GF-D8 (cell line): ENCODE measurements around the gene POLA1.
"Not testable (repeated sequence)": the region's sequence is repeated elsewhere in the genome, so short reads cannot be mapped to it uniquely, and the experiment has no call there.

ENCODE experiments used
- DNase-seq: peaks from one replicate; lab custom pipeline; 2025; lab: John Stamatoyannopoulos, UW

The POLA1 gene

DNA sequence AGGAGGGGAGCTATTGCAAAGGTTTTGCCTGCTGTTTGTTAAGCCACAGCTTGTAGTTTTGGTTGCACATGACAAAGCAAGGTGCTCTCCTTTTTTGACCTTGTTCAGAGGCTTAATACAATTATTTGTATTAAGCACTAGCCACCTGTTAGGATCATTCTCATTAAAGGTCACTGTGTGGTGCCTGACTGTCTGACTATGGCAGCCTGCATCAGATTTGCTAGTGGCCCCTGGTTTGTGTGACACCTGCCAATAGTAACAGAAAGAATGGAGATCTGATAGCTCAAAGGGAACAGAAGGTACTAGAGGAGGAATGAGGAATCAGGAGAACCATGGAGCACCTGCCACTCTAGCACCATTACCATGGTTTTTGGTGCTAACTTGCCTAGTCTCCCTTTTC lies 102.5 kb downstream of the POLA1 start:
- no peak for DNase-seq

DNA sequence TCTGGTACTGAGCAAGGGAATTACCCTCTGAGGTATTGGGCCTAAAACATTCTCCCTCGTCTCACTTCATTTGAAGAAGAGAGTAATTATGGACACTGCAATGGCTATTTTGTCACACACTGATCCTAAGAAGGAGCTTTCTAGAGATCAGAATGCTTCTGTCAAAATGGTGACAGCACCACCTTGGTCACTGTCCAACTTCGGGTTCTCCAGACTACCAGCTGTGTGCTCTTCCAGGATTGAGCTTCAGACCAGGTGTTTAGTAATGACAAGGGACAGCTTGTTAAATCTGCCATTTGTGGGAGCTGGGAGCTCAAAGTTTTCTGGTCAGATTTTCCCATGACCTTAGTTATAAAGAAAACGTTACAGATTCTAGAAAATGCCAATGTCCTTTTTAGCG lies 105.4 kb downstream of the POLA1 start:
- no peak for DNase-seq

DNA sequence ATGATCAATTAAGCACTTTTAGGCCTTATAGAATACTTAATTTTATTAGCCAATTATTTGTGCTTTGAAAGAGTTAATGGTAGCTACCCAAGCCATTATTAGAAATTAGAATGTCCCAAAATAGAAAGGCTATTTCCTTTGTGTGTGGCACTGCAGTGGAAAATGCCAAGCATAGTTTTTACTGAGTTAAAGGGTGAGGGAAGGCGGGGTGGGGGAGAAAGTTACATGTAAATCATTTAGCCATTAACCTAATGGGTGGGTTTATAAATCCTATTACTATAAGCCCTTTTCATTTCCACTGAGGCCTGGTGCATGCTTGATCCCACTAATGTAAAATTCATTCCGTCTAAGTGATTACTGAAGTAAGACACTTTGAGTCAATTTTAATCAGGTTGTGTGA lies 105.8 kb downstream of the POLA1 start:
- no peak for DNase-seq

DNA sequence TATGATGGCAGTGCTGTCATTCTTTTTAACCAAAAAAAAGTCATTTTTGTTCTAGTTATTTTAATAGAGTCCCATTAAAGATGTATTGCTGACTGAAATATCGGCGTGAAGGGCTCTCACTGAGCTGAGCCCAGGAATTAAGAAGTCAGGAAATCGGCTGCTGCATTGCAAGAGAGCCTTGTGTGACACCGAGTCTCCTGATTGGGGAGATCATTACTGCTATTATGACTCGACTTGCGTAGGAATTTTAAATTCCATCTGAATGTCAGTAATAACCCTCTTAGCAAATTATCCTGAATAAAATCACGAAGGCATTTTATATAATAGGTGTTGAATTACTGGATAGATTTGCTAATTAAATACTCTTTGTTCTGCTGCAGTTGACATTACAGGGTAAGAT lies 111.5 kb downstream of the POLA1 start:
- no peak for DNase-seq

DNA sequence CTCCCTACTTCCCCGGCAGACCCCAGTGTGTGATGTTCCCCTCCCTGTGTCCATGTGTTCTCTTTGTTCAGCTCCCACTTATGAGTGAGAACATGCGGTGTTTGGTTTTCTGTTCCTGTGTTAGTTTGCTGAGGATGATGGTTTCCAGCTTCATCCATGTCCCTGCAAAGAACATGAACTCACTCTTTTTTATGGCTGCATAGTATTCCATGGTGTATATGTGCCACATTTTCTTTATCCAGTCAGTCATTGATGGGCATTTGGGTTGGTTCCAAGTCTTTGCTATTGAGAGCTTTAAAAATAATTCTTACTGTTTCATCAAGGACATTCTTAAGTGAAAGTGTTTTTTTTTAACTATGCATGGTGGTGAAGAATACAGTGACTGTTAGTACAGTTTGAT lies 126.1 kb downstream of the POLA1 start:
- not testable (repeated sequence) for DNase-seq

DNA sequence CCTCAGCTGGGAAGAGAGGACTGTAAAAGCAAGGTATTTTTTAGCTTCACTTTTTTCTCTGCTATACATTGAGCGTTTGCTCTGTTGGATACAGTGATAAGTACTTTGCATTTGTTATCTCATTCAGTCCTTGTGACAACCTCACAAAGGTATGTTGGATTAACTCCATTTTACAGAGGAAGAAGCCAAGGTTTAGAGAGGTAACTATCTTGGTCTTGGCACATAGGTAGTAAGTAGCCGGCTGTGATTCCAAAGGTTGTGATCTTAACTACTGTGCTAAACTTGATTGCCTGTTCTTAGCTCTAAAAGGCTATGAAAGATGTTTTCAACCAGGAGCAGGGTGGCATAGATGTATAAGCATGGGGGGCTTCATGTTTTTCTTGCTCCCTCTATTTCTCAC lies 134.4 kb downstream of the POLA1 start:
- no peak for DNase-seq

DNA sequence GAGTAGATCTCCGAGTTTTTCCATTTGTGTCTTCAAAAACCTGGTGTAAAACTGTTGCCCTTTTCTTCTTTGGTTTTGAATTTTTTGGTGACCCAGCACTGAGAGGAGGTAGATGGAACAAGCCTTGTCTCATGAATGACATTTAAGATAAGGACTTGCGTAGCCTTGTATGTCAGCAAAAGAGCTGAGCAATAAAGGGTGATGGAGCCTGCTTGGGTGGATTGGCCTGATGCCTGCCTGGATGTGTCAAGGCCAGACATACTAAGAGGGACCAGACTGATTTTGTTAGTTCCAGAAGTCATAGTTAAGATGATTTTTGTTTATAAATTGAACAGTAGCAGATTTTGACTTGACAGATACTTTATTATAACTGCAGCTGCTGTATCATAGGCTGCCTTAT lies 134.9 kb downstream of the POLA1 start:
- no peak for DNase-seq

DNA sequence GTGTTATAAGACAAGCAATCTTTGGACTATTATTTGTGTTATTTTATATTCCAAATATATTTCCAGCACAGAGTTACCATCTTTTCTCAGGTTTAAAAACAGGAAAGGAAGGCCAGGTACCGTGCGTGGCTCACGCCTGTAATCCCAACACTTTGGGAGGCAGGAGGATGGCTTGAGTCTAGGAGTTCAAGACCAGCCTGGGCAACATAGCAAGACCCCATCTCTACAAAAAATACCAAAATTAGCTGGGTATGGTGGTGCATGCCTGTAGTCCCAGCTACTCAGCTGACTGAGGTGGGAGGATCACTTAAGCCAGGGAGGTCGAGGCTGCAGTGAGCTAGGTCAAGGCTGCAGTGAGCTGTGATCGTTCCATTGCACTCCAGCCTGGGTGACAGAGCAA lies 140.0 kb downstream of the POLA1 start:
- no peak for DNase-seq

DNA sequence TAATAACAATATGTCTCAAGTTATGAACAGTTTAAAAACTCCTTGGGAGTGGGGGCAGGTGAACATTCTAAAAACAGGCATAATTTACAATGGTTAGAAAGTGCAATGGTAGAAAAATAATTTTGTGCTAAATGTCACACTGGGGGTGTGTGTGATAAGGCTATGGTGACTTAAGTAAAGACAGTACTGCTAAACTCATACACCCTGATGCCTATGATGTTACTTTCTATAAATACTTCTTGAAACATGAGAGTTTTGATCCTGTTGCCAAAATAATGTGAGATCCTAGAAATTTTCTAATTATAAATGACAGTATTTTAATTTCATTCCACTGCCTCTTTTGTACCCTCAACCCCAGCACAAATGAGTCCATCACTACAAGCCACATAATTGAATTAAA lies 144.2 kb downstream of the POLA1 start:
- no peak for DNase-seq

DNA sequence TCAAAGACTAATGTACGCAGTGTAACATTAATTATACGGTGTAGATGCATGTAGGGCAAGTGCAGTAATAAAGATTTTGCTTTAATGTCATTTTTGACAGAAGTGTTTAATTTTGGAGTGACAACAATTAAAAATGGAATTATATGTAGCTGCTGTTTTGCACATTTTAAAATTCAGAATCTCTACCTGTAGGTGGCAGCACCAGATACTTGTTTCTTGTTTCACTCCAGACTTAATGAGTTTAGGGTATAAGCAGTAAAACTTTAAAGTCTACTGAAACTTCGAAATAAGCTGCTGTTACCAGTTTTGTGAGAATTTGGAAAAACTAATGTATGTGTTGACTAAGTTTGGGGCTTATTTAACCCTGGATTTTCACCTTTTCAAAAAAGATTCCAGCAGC lies 144.9 kb downstream of the POLA1 start:
- no peak for DNase-seq

DNA sequence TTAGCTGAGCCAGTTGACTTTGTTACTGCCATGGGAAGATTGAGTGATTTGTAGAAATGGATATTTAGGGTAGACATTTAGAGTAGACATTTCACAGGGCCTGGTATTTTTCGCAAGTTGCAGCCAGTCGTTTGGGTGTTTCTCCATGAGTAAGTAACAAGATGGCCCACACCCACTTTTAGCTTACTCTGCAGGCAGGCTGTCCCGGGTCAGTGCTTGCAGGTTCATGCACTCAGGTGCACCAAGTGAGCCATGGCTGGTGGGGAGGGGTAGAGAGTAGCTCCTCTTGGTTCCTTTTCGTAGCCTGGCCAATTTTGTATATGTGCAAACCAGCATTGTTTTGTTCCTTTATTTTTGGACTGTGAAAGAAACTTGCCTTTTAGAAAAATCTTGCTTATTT lies 145.6 kb downstream of the POLA1 start:
- DNase-seq, result no peak

DNA sequence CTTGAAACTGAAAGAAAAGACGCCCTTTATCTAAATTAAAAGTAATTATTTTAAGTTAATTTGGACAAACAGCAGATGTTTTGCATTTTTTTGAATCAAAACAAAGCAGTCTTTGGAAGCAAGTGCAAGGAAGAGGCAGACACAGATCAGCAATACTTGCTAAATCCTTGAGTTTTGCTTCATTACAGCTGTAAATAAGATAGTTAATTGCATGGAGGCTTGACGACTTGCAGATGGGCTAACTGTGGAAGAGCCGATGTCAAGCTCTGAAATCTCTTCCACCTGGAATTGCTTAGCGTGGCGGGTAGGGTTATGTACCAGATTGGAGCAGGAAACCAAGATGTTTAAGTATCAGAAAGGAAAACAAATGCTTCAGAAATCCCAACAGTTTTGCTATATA lies 148.8 kb downstream of the POLA1 start:
- no peak for DNase-seq

DNA sequence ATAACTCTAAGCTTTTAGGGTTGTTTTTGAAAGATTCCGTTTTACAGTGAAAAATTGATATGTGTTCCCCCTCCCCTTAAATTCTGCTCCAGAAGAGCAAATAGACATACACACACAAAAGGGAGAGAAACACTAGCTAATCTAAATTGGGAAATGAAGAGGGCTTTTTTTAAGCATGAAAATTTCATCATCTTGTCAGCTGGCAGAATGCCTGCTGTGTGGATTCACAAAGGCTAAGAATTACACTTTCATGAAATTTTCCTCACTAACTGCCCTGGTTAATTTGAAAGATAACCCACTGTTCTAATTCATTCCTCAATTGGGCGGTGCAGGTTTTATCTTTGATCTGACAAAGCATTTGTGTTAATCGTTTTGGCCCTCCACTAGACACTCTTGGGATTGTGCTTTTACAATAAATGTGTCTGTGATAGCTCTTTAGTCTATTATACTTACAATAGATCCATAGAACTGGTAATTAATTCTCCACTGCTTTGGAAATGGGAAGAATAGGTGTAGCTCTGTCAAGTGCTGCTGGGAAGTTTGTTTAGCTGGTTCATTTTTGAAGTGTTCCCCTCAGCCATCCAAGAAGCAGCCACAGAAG lies 152.9 kb downstream of the POLA1 start:
- no peak for DNase-seq

DNA sequence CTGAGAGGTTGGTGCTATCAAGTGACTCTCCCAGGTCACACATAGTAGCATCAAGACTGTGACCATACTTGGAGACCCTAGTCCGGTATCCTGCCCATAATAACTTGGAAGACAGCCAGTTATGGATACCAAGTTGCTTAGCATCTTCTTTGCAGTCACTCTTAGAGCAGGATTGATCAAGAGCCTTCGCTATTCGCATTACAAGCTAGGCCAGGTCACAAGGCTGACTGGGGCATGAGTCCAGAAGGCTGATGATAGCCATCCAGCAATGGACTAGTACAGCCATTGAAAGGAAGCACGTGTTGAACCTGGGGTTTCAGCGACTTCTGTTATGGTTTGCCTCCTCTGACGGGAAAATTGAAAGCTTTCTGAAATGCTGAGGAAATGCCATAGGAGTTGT lies 157.6 kb downstream of the POLA1 start:
- no peak for DNase-seq

DNA sequence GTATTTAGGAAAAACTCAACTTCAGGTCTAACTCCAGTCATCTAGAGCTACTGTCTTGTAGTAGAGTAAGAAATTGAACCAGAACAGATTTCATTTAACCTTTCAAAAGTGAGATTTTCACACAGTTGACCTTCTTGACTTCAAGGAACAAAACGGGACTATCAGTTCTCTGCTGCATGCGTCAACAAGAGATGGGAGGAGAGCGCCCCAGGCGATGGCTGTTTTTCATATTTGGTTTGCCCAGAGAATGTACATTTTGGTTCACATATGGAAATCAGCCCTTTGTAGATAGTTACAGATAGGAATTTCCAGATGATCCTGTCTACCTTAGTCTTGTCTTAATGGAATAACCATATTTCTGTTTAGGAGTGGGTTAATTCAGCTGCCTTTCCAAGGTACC lies 158.1 kb downstream of the POLA1 start:
- no peak for DNase-seq

DNA sequence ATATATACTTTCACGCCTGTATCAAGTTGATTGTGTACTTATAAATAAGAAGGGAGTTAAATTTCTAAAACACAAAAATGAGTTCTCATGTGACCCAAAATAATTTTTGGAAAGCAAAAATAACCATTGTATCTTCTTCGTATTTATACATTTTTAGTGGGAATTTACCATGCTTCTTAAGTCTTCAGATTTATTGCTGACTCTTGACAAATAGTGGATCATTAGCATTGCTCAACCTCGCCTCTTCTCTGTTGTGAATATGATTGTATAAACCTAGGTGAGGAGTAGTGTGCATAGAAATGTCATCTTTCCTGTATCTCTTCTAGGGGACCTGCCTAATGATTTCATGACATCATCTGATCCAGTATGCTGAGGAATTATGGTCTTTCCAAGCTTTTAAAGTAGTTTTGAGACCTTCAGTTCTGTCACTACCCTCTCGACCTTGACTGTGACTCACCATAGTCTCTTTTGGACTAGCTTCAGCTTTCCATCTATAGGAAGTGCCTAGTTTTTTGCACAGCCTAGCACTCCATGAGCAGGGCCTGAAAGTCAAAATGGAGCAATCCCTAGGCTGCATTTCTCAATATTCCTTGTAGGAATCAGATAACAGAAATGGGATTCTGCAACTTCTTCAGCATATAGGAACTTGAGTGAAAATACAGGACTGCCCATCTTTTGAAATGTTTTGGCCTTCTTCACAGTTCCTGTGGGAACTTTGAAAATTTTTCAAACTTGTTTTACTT lies 164.5 kb downstream of the POLA1 start:
- no peak for DNase-seq

DNA sequence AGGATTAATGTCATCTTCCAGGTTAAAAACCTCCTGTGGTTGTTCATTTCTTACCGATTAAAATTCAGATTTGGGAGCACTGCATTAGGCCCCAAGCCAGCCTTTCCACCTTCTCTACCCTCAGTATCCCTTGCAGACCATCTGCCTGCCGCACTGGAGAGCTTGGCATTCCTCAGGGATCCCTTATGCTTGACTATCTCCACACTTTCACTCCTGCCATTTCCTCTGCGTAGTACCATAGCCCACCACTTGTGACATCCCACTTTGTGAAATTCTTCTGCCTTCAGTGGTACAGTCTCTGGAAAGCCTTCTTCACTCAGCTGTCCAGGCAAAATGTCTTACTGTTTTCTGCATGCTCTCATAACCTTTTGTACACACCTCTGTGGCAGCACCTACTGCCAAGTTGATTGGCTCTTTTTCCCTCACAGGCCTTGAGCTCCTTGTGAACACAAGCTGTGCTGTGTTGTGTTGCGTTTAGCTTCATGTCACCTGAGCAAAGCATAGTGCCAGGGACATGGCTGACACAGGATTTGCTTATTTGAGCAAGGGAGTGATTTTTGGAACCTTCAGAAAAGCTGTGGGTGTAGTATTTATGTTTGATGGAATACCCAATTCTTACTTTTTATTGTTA lies 165.6 kb downstream of the POLA1 start:
- DNase-seq, result no peak

DNA sequence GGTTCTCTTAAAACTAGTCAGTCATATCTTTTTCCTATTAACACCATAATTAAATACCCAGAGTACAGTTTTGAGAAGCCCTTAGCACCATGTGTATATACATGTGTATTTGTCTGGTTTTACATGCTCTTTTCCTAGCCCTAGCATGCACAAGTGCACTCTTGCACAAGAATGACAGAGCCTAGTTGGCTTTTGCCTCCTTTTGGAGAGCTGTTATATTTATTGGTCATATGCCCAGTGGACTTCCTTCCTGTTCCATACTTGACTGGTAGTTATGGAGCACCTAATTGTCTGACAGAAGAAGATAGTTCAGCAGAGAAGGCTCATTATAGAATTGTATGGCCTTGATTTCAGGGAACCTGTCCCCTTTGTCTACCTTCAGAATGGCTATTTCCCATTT lies 166.4 kb downstream of the POLA1 start:
- no peak for DNase-seq

DNA sequence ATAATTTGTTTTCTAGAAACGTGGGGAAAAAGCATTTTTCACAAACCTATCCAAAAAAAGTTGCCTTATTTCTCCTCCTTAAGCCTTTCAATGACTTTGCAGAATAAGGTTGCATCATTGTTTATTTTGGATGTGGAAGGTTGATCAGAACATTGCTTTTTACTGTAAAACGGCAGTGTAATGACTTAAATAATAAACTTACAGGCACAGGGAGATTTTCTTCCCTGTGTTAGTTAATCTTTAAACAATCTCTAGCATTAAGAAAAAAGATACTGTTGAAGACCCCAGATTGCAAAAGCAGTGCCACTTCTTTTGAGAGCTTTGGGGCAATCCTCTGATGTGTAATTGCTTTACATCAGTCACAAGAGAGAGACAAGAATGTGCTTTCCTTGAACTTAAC lies 168.6 kb downstream of the POLA1 start:
- no peak for DNase-seq

DNA sequence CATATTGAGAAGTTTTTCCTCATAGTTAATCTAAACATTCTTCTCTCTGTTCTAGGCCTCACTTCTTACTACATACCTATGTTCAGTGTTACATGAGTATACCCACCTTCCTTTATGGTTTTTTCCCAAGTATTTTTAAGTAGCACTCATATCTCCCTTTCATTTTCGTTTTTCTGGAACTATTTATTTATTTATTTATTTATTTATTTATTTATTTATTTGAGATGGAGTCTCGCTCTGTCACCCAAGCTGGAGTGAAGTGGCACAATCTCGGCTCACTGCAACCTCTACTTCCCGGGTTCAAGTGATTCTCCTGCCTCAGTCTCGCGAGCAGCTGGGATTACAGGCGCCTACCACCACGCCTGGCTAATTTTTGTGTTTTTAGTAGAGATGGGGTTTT lies 170.1 kb downstream of the POLA1 start:
- not testable (repeated sequence) for DNase-seq

DNA sequence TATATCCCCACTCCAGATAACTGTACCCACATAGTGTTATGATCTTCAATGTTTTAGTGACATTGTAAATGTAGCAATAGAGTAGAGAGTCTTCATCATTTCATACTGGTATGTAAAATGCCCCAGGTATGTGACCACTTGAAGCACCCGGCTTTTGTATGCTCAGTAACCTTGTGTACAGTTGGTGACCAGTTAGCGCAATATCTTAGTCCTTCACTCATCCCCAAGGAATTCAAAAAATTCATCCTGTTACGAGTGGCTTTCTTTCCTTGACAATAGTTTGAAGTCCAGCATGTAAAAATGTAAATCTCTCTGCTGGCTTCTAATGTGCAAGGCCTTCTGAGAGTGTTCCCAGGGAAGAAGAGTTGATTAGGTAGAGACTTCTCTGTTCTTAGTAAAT lies 176.4 kb downstream of the POLA1 start:
- DNase-seq, result no peak

DNA sequence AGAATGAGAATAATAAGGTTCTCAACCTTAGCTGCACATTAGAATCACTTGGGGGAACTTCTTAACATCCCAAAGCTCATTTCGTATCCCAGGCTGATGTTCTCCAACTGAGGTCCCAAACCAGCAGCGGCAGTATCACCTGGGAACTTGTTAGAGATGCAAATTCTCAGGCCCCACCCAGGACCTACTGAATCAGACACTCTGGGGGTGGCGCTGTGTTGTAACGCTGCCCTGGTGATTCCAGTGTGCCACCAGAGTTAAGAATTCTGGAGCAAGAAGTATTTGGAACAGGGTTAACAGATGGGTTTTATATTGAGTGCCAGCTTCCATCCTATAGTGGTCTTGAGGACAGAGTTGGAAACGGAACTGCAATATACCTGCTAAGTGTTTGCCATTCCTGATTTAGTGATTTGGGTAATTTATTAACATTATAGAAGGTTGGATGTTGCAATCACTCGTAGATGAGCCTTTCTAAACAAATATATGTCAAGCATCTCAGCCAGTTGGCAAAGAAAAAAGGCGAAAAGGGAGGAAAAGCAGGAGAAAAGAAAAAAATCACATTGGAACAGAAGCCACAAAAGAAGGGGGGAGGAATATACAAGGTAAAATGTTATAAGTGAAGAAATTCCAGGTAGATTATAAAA lies 181.0 kb downstream of the POLA1 start:
- DNase-seq, result no peak
